Cardiac muscle cell (in vitro differentiated cells and primary cell): ENCODE data around the gene SYNPR. TPM values are rescaled to one million over a fixed set of nuclear protein-coding genes. Genes with fewer than 3 reads are reported as not detected.

Experiments
- DNase-seq, 2 donors: peaks; one replicate each; pipeline versions ENCODE4 v3.0.0 to v3.0.0-alpha.2; 2010 to 2017; ENCODE audit warnings: low read depth in 1 of 2, low spot score in 1 of 2
- H3K27ac ChIP-seq: fragments of 200-600 bp; sonication (generic); 2 replicates; pipeline ENCODE4 v1.5.1; 2016
- H3K27me3 ChIP-seq: fragments of 200-600 bp; sonication (generic); 2 replicates; pipeline ENCODE4 v1.6.0; 2016; ENCODE audit warnings: control low read depth
- H3K36me3 ChIP-seq: fragments of 200-600 bp; sonication (generic); 2 replicates; pipeline ENCODE4 v1.5.1; 2016; ENCODE audit warnings: control low read depth
- H3K4me1 ChIP-seq: fragments of 200-600 bp; sonication (generic); 2 replicates; pipeline ENCODE4 v1.8.1; 2017; ENCODE audit warnings: low read depth, mild to moderate bottlenecking, mixed run types
- H3K4me3 ChIP-seq: fragments of 200-600 bp; sonication (generic); 2 replicates; pipeline ENCODE4 v1.5.1; 2016; ENCODE audit warnings: mild to moderate bottlenecking
- H3K9me3 ChIP-seq: fragments of 200-600 bp; sonication (generic); 2 replicates; pipeline ENCODE4 v1.5.1; 2017; ENCODE audit warnings: low read depth, mild to moderate bottlenecking, control low read depth
- CTCF ChIP-seq: IDR thresholded peaks from 2 replicates; pipeline ENCODE4 v1.5.1; 2012; ENCODE audit warnings: low read depth, mild to moderate bottlenecking, low read length
- polyA plus RNA-seq: library from polyadenylated mRNA; unstranded; fragments of >200 nt; fragmentation: Nextera tagmentation; extraction: Ambion mirVana; gene quantifications from 2 replicates; pipeline ENCODE4 v1.2.1, GENCODE V29; 2016
- total RNA-seq: library from RNA; depleted of rRNA; stranded (reverse); fragments of >200 nt; gene quantifications from 2 replicates; pipeline ENCODE4 v1.2.3, GENCODE V29; 2016

The SYNPR gene
- total and polyA plus RNA-seq, 2 experiments from 2014 or later, result 0.36 to 1.8 TPM

DNA sequence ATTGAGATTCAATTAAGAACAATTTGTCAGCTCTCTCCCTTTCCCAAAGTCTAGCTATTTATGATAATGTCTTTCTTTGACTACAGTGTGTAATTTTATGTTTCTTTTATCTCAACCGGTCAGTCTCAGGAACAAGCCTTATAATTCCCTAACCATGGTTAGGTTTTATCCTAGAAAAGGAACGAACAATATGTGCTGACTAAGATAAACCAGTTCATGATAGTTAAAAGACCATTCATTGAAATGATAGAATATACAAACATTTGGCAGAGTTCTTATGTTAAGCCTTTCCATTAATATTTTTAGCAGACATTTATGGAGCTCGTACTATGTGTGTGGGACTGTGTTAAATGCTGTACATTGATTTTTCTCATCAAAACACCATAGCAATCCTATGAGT, 106.3 kb downstream of the SYNPR start:
- Histone ChIP-seq H3K4me3 (no peak overlapping the region), H3K27me3 (peaks cover 20% of the 10 kb centered on the region), H3K9me3 (no peaks in the 10 kb centered on the region), H3K4me1 (peaks cover 4% of the 10 kb centered on the region), H3K27ac (no peak overlapping the region), H3K36me3 (no peaks in the 10 kb centered on the region)
- TF ChIP-seq CTCF, result no peak
- DNase-seq, result no peak

DNA sequence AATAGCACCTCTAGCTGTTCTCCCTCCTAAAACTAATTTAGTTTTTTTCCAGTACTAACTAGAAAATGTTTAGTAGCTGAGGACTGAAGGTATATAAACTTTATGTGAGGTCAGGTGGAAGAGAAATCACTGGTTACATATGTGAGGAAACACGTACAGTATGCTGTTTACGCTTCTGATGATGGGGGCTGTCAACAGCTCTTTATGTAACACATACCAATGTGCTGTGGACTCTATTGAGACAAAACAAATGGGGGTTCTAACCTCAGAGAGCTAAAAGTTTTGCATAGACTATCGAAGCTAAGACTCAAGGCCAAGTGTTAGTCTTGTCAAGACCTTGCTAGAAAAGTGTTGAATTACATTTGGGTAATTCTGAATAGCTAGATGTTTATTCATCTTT, 107.5 kb downstream of the SYNPR start:
- Histone ChIP-seq H3K27me3 (peaks cover 31% of the 10 kb centered on the region), H3K27ac (no peak overlapping the region), H3K36me3 (no peaks in the 10 kb centered on the region), H3K4me1 (peaks cover 4% of the 10 kb centered on the region), H3K9me3 (no peaks in the 10 kb centered on the region), H3K4me3 (no peak overlapping the region)
- peak in 1 of 2 donors; percentile 56 for DNase-seq
- TF ChIP-seq CTCF, result no peak

GRCh38 chr3:63386568-63386967, 108.5 kb downstream of the SYNPR start:
- Histone ChIP-seq H3K36me3 (no peaks in the 10 kb centered on the region), H3K4me3 (no peak overlapping the region), H3K27me3 (peaks cover 37% of the 10 kb centered on the region), H3K27ac (no peak overlapping the region), H3K4me1 (peaks cover 4% of the 10 kb centered on the region), H3K9me3 (no peaks in the 10 kb centered on the region)
- peak in 1 of 2 donors; percentile 19 for DNase-seq
- TF ChIP-seq CTCF, result no peak

DNA sequence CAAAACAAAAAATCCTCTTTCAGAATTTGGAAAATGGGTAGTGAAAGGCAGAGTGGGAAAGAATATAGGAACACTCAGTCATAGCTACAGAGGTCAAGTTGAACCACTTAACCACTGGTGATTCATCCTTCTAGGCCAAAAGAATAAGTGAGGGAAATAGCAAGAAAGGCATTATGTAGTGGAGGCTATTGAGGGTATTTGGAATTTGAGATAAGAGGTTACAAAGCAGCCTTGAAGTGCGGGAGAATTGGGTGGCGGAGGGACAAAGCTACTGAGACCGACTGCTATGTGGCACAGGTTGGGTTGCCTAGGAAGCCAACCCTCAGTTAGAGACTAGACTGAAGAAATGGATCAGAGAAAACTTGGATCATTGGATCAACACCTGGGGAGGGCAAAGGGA, 109.5 kb downstream of the SYNPR start:
- H3K4me1 ChIP-seq, result peaks cover 4% of the 10 kb centered on the region
- H3K4me3 ChIP-seq, result no peak overlapping the region
- H3K36me3 ChIP-seq, result no peaks in the 10 kb centered on the region
- peak; percentile 4 to 39 for DNase-seq
- H3K27me3 ChIP-seq, result peaks cover 40% of the 10 kb centered on the region
- no peak overlapping the region for H3K27ac ChIP-seq
- H3K9me3 ChIP-seq, result no peaks in the 10 kb centered on the region
- no peak for TF ChIP-seq CTCF

GRCh38 chr3:63390710-63391230, 112.7 kb downstream of the SYNPR start:
- Histone ChIP-seq H3K36me3 (no peaks in the 10 kb centered on the region), H3K4me3 (no peak overlapping the region), H3K27me3 (peaks cover 29% of the 10 kb centered on the region), H3K9me3 (no peaks in the 10 kb centered on the region), H3K4me1 (peaks cover 4% of the 10 kb centered on the region), H3K27ac (no peak overlapping the region)
- no peak for DNase-seq
- TF ChIP-seq CTCF, result no peak

- no peak for TF ChIP-seq CTCF
- no peaks in the 10 kb centered on the region for H3K9me3 ChIP-seq
- DNase-seq, result no peak
- no peaks in the 10 kb centered on the region for H3K4me1 ChIP-seq
- H3K4me3 ChIP-seq, result no peak overlapping the region
- no peaks in the 10 kb centered on the region for H3K36me3 ChIP-seq
- no peak overlapping the region for H3K27ac ChIP-seq
- peaks cover 17% of the 10 kb centered on the region for H3K27me3 ChIP-seq
Observed at GRCh38 chr3:63395960-63396359, 117.9 kb downstream of the SYNPR start.
